ENCODE results near the gene FAM98A. TPM values are rescaled to one million over a fixed set of nuclear protein-coding genes. Genes with fewer than 3 reads are reported as not detected.

The FAM98A gene
- total and polyA plus RNA-seq, 4 donors, result 6.8 to 58.1 (median 33.7) TPM

- no peak overlapping the region for H3K9ac ChIP-seq (ENCODE audit: low read depth in 1 of 2, low read length in 2 of 2)
Observed at GRCh38 chr2:33633315-33633714, 34.2 kb upstream of the FAM98A start.

More at GRCh38 chr2:33633315-33633714, 34.2 kb upstream of the FAM98A start:
- H3K27ac ChIP-seq (ENCODE audit: low read depth in 1 of 2, low read length in 2 of 2), result no peak overlapping the region
- no peaks in the 10 kb centered on the region for H3K4me1 ChIP-seq (ENCODE audit: control insufficient read depth in 4 of 4, insufficient read depth in 4 of 4, low read length in 3 of 4)
- H3K27me3 ChIP-seq (ENCODE audit: control insufficient read depth in 4 of 4, insufficient read depth in 4 of 4, low read length in 3 of 4), result no peaks in the 10 kb centered on the region
- DNase-seq (ENCODE audit: low spot score), result no peak
- H3K36me3 ChIP-seq (ENCODE audit: control insufficient read depth in 4 of 4, insufficient read depth in 3 of 4, low read depth in 1 of 4, low read length in 3 of 4), result no peaks in the 10 kb centered on the region
- TF ChIP-seq ZBTB33 (IDR thresholded peaks at IDR 0.05) (no peak), REST (IDR thresholded peaks at IDR 0.05) (no peak), RAD21 (IDR thresholded peaks at IDR 0.05) (no peak), GABPA (IDR thresholded peaks at IDR 0.05 in 1 of 2, conservative IDR thresholded peaks at IDR 0.05 in 1 of 2) (no peak), CTCF (IDR thresholded peaks at IDR 0.05; ENCODE audit: low read depth, low read length, missing input control) (no peak), RXRA (IDR thresholded peaks at IDR 0.05) (no peak)
- H3K9me3 ChIP-seq (ENCODE audit: control insufficient read depth in 4 of 4, low read length in 3 of 4), result no peaks in the 10 kb centered on the region
- no peak overlapping the region for H3K4me3 ChIP-seq (ENCODE audit: low read depth in 1 of 3, low read length in 3 of 3)
- 81% methylated on average over 2 of the region's 2 CpGs for WGBS

All from liver (tissue), 9 donors.